IPS-18a (cell line): Measurements from ENCODE around the gene POLR2H.
A peak's percentile ranks its signal among the peaks of the same experiment; 100 is the strongest.

Experiments
- H3K27ac ChIP-seq: one replicate; pipeline ENCODE4 v1.5.1; 2013; ENCODE audit warnings: low read length
- H3K27me3 ChIP-seq: one replicate; pipeline ENCODE4 v1.6.1; 2013; ENCODE audit warnings: mild to moderate bottlenecking, low read length; ENCODE audit not compliant: control insufficient read depth, insufficient read depth
- H3K36me3 ChIP-seq: one replicate; pipeline ENCODE4 v1.6.1; 2013; ENCODE audit warnings: low read depth, low read length; ENCODE audit not compliant: control insufficient read depth
- H3K4me1 ChIP-seq: one replicate; pipeline ENCODE4 v1.6.1; 2013; ENCODE audit warnings: low read depth, low read length; ENCODE audit not compliant: control insufficient read depth
- H3K4me3 ChIP-seq: one replicate; pipeline ENCODE4 v1.5.1; 2013; ENCODE audit warnings: low read length
- H3K9ac ChIP-seq: one replicate; pipeline ENCODE4 v1.6.1; 2013; ENCODE audit warnings: mild to moderate bottlenecking, low read length, moderate library complexity
- H3K9me3 ChIP-seq: one replicate; pipeline ENCODE4 v1.6.1; 2013; ENCODE audit warnings: low read depth, low read length; ENCODE audit not compliant: control insufficient read depth

Gene POLR2H

DNA sequence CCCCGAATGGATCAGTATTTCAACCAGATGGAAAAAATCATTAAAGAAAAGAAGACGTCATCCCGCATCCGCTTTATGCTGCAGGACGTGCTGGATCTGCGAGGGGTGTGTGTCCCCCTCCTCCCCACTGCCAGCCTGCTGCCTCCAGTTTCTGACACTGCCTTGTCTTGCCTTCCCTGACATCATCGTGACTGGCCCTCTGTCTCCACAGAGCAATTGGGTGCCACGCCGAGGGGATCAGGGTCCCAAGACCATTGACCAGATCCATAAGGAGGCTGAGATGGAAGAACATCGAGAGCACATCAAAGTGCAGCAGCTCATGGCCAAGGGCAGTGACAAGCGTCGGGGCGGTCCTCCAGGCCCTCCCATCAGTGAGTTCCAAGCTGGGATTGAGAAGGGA, 36.2 kb upstream of the POLR2H start:
- no peak overlapping the region for H3K27ac ChIP-seq
- no peaks in the 10 kb centered on the region for H3K9me3 ChIP-seq
- no peak overlapping the region for H3K4me3 ChIP-seq
- no peak overlapping the region for H3K9ac ChIP-seq
- H3K27me3 ChIP-seq: no peaks in the 10 kb centered on the region
- H3K36me3 ChIP-seq: peaks cover 99% of the 10 kb centered on the region
- no peaks in the 10 kb centered on the region for H3K4me1 ChIP-seq

DNA sequence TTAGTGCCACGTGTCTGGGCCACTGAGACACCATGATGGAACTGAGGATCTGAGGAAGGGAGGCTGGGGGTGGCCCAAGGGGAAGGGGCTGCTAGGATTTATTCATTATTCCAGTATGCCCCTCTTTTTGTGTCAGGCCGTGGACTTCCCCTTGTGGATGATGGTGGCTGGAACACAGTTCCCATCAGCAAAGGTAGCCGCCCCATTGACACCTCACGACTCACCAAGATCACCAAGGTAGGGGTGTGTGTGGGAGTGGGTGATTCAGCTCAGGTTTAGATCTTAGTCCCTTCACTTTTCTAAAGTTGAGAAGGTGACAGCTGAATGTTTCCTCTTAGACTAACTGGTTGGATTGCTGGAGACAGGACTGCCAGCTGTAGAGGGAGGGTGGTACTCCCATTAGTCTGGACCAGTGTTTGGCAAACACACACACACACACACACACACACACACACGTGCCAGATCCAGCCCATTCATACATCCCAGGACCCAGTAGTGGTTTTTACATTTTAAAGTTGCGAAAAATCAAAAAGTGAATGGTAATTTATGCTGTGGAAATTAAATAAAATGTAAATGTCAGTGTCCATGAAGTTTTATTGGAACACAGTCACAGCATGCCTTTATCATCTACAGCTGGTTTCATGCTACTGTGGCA, 35.7 kb upstream of the POLR2H start:
- Histone ChIP-seq H3K4me3 (no peak overlapping the region), H3K36me3 (peaks cover 96% of the 10 kb centered on the region), H3K27ac (no peak overlapping the region), H3K27me3 (no peaks in the 10 kb centered on the region), H3K9me3 (no peaks in the 10 kb centered on the region), H3K9ac (no peak overlapping the region), H3K4me1 (no peaks in the 10 kb centered on the region)

DNA sequence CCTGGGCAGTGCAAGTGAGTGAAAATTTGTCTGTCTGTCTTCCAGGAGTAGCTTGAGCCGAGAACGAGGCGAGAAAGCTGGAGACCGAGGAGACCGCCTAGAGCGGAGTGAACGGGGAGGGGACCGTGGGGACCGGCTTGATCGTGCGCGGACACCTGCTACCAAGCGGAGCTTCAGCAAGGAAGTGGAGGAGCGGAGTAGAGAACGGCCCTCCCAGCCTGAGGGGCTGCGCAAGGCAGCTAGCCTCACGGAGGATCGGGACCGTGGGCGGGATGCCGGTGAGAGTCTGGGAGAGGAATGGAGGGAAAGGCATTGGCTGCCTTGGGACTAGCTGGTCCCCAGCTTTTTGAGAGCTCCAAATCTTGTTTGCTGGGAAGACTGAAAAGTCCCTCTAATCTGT, 34.3 kb upstream of the POLR2H start:
- no peaks in the 10 kb centered on the region for H3K9me3 ChIP-seq

DNA sequence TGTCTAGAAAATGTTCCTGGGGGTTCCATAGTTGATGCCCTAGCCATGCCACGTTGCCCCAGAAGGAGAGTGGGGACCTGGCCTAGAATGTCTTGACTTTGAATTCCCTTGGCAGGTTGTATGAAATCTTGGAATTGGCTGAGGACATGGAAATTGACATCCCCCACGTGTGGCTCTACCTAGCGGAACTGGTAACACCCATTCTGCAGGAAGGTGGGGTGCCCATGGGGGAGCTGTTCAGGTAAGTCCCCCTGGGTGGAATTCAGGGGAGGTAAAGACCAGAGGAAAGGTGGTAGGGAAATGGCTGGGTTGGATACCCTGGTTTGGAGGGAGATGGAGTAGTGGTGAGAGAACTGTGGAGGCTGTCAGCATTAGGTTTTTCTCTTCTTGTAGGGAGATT, 33.0 kb upstream of the POLR2H start:
- Histone ChIP-seq H3K27me3 (no peaks in the 10 kb centered on the region), H3K4me3 (no peak overlapping the region), H3K9ac (no peak overlapping the region), H3K4me1 (no peaks in the 10 kb centered on the region), H3K36me3 (peaks cover 96% of the 10 kb centered on the region), H3K27ac (no peak overlapping the region), H3K9me3 (no peaks in the 10 kb centered on the region)

More for the DNA sequence above, 34.3 kb upstream of the POLR2H start:
- H3K36me3 ChIP-seq: peaks cover 96% of the 10 kb centered on the region
- no peaks in the 10 kb centered on the region for H3K4me1 ChIP-seq
- no peak overlapping the region for H3K9ac ChIP-seq
- H3K4me3 ChIP-seq: no peak overlapping the region
- no peak overlapping the region for H3K27ac ChIP-seq
- H3K27me3 ChIP-seq: no peaks in the 10 kb centered on the region

DNA sequence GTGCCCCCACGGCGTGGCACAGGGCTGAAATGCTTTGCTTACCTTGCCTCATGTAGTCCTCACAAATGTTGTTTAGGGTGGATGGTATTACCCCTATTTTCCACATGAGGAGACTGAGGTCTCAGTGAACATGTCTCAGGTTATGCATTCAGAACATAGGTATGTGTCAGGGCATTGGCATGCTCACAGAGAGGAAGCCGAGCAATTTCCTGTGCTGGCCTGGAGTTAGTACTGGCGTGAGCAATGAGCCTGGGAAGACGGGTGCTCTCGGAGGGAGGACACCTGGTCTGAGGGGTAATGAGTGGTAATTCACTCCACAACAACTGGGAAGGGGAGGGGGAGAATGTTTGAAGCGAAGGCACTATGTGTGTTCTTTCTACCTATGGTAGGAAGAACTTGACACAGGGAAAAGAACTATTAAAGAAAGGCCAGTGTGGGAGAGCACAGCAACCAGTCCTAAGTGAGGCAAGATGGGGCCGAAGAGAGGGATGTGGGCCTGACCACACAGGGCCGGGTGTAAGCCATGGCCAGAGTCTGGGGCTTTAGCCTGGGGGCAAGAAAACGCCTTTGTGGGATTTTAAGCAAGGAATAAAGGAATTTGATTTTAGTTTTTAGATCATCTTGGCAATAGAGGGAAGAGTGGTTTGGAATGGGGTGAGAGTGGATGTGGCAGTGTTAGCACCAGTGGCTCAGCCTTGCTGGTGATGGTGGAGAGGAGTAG, 29.0 kb upstream of the POLR2H start:
- H3K36me3 ChIP-seq: peaks cover 69% of the 10 kb centered on the region
- H3K27me3 ChIP-seq: no peaks in the 10 kb centered on the region
- no peak overlapping the region for H3K27ac ChIP-seq
- no peaks in the 10 kb centered on the region for H3K9me3 ChIP-seq
- H3K9ac ChIP-seq: no peak overlapping the region
- H3K4me1 ChIP-seq: peaks cover 9% of the 10 kb centered on the region
- no peak overlapping the region for H3K4me3 ChIP-seq

DNA sequence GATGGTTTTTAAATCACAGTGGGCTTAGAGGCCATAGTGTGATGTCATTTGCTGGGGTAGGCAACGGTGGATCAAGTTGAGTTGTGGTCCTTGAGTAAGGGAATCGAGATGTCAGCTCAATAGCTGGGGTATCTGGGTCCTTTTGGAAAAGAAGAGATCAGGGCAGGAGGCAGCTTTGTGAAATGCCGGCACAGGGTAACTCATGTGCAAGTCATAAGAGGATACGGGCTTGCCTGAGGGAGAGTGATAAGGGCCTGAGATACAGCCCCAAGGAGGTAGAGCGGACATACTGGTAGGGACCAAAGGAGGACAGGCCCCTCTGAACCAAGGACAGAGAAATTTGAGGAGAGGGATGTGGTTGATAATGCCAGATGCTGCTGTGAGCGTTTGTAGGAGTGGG, 28.3 kb upstream of the POLR2H start:
- H3K4me1 ChIP-seq: peaks cover 14% of the 10 kb centered on the region

DNA sequence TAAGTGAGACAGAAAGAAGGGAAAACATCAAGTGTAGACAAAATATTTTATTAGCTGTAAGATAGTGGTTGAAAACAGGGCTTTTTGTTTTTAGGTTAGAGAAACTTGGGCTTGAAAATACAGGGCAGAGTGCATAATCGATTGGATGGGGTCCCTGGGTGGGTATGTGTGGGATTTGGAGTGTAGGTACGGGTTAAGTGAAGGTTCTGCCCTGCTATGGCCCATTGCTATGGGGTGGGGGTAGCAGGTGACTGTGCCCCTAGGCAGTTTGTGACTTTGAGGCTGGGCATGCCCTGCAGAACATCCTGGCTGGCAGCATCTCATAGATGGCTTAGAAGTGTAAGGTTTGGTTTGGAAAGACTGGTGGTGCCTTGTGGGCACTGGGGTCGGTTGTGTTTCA, 27.8 kb upstream of the POLR2H start:
- H3K27me3 ChIP-seq: no peaks in the 10 kb centered on the region
- no peak overlapping the region for H3K9ac ChIP-seq
- H3K9me3 ChIP-seq: no peaks in the 10 kb centered on the region
- H3K27ac ChIP-seq: no peak overlapping the region
- peaks cover 16% of the 10 kb centered on the region for H3K4me1 ChIP-seq
- H3K4me3 ChIP-seq: no peak overlapping the region
- H3K36me3 ChIP-seq: peaks cover 57% of the 10 kb centered on the region

More for the DNA sequence above, 28.3 kb upstream of the POLR2H start:
- no peak overlapping the region for H3K9ac ChIP-seq
- H3K27me3 ChIP-seq: no peaks in the 10 kb centered on the region
- no peak overlapping the region for H3K4me3 ChIP-seq
- H3K27ac ChIP-seq: no peak overlapping the region
- H3K36me3 ChIP-seq: peaks cover 62% of the 10 kb centered on the region
- no peaks in the 10 kb centered on the region for H3K9me3 ChIP-seq

DNA sequence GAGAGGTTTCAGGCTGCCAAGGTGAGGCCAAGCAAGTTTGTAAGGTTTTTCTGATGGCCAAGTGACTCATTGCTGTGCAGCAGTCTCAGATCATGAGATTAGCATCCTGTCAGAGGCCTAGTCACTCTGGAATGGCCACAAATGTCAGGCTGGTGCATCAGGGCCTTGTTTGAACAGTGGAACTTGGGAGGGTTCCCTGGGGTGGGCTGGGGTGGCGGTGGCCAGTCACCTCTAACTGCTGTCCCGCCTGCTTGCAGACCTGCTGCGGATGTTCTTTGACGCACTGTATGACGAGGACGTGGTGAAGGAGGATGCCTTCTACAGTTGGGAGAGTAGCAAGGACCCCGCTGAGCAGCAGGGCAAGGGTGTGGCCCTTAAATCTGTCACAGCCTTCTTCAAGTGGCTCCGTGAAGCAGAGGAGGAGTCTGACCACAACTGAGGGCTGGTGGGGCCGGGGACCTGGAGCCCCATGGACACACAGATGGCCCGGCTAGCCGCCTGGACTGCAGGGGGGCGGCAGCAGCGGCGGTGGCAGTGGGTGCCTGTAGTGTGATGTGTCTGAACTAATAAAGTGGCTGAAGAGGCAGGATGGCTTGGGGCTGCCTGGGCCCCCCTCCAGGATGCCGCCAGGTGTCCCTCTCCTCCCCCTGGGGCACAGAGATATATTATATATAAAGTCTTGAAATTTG, 26.9 kb upstream of the POLR2H start:
- peaks cover 48% of the 10 kb centered on the region for H3K36me3 ChIP-seq
- H3K27ac ChIP-seq: no peak overlapping the region
- no peaks in the 10 kb centered on the region for H3K9me3 ChIP-seq
- no peak overlapping the region for H3K4me3 ChIP-seq
- no peaks in the 10 kb centered on the region for H3K27me3 ChIP-seq
- H3K9ac ChIP-seq: no peak overlapping the region
- H3K4me1 ChIP-seq: peaks cover 21% of the 10 kb centered on the region

DNA sequence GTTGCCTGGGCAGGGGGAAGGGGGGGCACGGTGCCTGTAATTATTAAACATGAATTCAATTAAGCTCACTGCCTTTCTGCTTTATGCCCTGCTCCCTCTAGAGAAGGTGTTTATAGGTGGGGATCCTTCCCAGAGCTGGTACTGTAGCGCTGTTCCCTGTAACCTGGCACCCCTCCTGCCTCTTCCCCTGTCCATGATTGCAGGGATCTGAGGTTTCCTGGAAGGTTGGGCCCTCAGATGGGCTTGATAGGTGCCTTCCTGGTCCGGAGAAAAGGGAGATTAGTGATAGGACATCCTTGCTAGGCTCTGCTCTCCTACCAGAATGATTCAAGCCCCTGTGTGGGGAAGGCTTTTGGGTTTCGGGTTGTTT, 26.2 kb upstream of the POLR2H start:
- Histone ChIP-seq H3K27ac (peak overlapping the region; percentile 29), H3K4me3 (peak overlapping the region; percentile 79), H3K36me3 (peaks cover 42% of the 10 kb centered on the region), H3K27me3 (no peaks in the 10 kb centered on the region), H3K9ac (peak overlapping the region; percentile 72), H3K9me3 (no peaks in the 10 kb centered on the region), H3K4me1 (peaks cover 21% of the 10 kb centered on the region)

DNA sequence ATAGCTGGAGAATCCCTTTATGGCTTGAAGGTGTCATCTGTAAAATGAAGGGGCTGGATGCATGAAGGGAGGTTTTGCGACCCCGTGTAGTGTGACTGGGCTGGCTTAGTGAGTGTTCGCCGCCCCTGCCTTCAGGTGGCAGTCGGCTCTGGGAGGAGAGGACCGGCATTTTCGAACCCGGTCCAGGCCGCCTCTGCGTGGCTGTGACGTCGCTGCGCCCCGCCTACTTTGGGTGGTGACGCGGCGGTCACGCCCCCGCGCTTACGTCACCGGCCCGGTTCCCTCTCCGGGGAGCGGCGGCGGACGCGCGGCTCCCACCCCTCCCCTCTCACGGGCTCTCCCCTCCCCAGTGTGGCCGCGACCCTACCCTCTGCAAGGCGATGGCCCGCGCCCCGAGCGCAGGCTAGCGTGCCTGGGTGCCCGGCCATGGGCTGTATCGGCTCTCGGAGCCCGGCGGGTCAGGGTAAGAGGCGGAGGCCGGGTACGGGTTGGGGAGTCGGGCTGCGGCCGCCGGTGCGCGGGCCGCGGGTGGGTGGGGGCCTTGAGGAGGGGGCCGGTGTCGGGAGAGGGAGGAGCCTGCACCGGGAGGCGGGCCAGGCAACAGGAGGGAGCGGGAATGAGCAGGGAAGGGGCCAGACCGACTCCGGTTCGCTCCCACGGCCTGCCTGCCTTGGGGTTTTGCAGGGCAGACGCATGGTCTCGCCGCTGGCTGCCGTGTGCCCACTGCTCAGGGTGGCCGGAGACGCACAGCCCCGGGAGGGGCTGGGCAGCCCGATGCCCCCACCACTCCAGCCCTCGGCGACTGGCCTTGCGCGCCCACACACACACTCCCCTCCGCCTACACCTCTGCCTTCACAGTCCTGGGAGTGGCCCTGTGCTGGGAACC, 25.6 kb upstream of the POLR2H start:
- Histone ChIP-seq H3K27me3 (no peaks in the 10 kb centered on the region), H3K27ac (peak overlapping the region; percentile 29), H3K4me1 (peaks cover 21% of the 10 kb centered on the region), H3K36me3 (peaks cover 38% of the 10 kb centered on the region), H3K9me3 (no peaks in the 10 kb centered on the region), H3K4me3 (peak overlapping the region; percentile 79), H3K9ac (peak overlapping the region; percentile 72)
